K562 (cell line): ENCODE data around the gene FXR1. TPM values are rescaled to one million over a fixed set of nuclear protein-coding genes. Genes with fewer than 3 reads are reported as not detected.
A peak's percentile ranks its signal among the peaks of the same experiment; 100 is the strongest.

Source experiments
- ATF1 ChIP-seq, 2 experiments: fragments of 450-650 bp in 1 of 2; IDR thresholded peaks; 2 replicates each; pipeline ENCODE4 v1.6.1; 2016; ENCODE audit warnings: missing compliant biosample characterization in 1 of 2, missing genetic modification characterization in 1 of 2
- C11orf30 ChIP-seq: fragments of 450-650 bp; IDR thresholded peaks from 2 replicates; pipeline ENCODE4 v1.6.1; 2016; ENCODE audit warnings: low read depth, mild to moderate bottlenecking
- GABPB1 ChIP-seq: sonication (generic); formaldehyde crosslinking; IDR thresholded peaks from 2 replicates; pipeline ENCODE4 v1.8.0; 2022; ENCODE audit warnings: mild to moderate bottlenecking, missing genetic modification reagents
- HNRNPL ChIP-seq: fragments of 200-400 bp; formaldehyde crosslinking; IDR thresholded peaks from 2 replicates; pipeline ENCODE4 v1.6.1; 2017; ENCODE audit warnings: low read depth, mild to moderate bottlenecking, low read length
- MTA3 ChIP-seq: fragments of 450-650 bp; formaldehyde crosslinking; IDR thresholded peaks from 2 replicates; pipeline ENCODE4 v1.6.1; 2017; ENCODE audit warnings: mild to moderate bottlenecking, borderline replicate concordance
- NFRKB ChIP-seq: fragments of 450-650 bp; IDR thresholded peaks from 2 replicates; pipeline ENCODE4 v1.6.1; 2016; ENCODE audit warnings: low read depth
- NR2C2 ChIP-seq, 2 experiments: fragments of 200-800 bp in 1 of 2; sonication (Bioruptor generic) in 1 of 2; sonication (generic) in 1 of 2; formaldehyde crosslinking in 1 of 2; IDR thresholded peaks; 2 replicates each; pipeline versions ENCODE4 v1.6.1 to v1.8.0; 2016 to 2022; ENCODE audit warnings: mild to moderate bottlenecking in 1 of 2, missing compliant biosample characterization in 1 of 2, missing genetic modification characterization in 1 of 2, missing genetic modification reagents in 1 of 2
- PHF20 ChIP-seq: fragments of 450-650 bp; IDR thresholded peaks from 2 replicates; pipeline ENCODE4 v1.6.1; 2018; ENCODE audit not compliant: partially characterized antibody
- POLR2AphosphoS5 ChIP-seq: IDR thresholded peaks from 2 replicates; pipeline ENCODE4 v1.6.1; 2011; ENCODE audit warnings: mild to moderate bottlenecking, low read depth, low read length, moderate library complexity; ENCODE audit not compliant: control insufficient read depth, insufficient read depth
- SIX5 ChIP-seq, 2 experiments: IDR thresholded peaks; 2 replicates each; pipeline ENCODE4 v1.6.1; 2011; ENCODE audit warnings: low read length in 2 of 2, borderline replicate concordance in 1 of 2, low read depth in 1 of 2, mild to moderate bottlenecking in 1 of 2, moderate library complexity in 1 of 2; ENCODE audit not compliant: insufficient read depth in 1 of 2
- TAF1 ChIP-seq: IDR thresholded peaks from 2 replicates; pipeline ENCODE4 v1.6.1; 2011; ENCODE audit warnings: mild to moderate bottlenecking, low read length, moderate library complexity; ENCODE audit not compliant: insufficient read depth, control insufficient read depth, severe bottlenecking; ENCODE audit errors: extremely low read depth
- TCF7 ChIP-seq: sonication (generic); IDR thresholded peaks from 2 replicates; pipeline ENCODE4 v1.6.1; 2016; ENCODE audit warnings: antibody characterized with exemption, borderline replicate concordance
- U2AF2 ChIP-seq: fragments of 200-400 bp; formaldehyde crosslinking; optimal IDR thresholded peaks from 2 replicates; pipeline ENCODE3; 2017; ENCODE audit warnings: low read depth, mild to moderate bottlenecking, low read length
- XRCC4 ChIP-seq: IDR thresholded peaks from one replicate; pipeline ENCODE4 v1.6.1; 2011; ENCODE audit not compliant: insufficient read depth, insufficient read length; ENCODE audit errors: extremely low read depth
- polyA plus RNA-seq, 8 experiments: library from polyadenylated mRNA; depleted of rRNA in 4 of 8; stranded (reverse) in 5 of 8; unstranded in 3 of 8; fragments of >200 nt; fragmentation: Nextera tagmentation in 2 of 8; fragmentation: Illumina TruSeq in 1 of 8; extraction: Ambion mirVana in 2 of 8; extraction: Trizol in 1 of 8; gene quantifications; 2 replicates each; pipeline versions ENCODE4 v1.2.1 to v1.2.3, GENCODE V29; 2011 to 2014; ENCODE audit warnings: inconsistent platforms in 1 of 8, missing spikeins in 1 of 8
- total RNA-seq, 7 experiments: library from RNA; depleted of rRNA in 6 of 7; stranded (reverse); fragments of >200 nt in 6 of 7; fragmentation: Illumina TruSeq in 2 of 7; extraction: Trizol in 2 of 7; gene quantifications; 2 replicates each; pipeline versions ENCODE4 v1.2.1 to v1.2.3, GENCODE V29; 2011 to 2021; ENCODE audit warnings: low replicate concordance in 1 of 7
- TF ChIP-seq, protein P1 (sequence below), 2 experiments: fragments of 450-650 bp; formaldehyde crosslinking in 1 of 2; IDR thresholded peaks; 2 replicates each; pipeline versions ENCODE4 v1.4.0 to v1.6.1; 2014 to 2020; ENCODE audit warnings: mild to moderate bottlenecking in 2 of 2, borderline replicate concordance in 1 of 2, low read depth in 1 of 2
- TF ChIP-seq, protein P2 (sequence below): fragments of 250-450 bp; sonication (Bioruptor Pico); IDR thresholded peaks from 2 replicates; pipeline ENCODE4 v1.5.1; 2021; ENCODE audit warnings: mild to moderate bottlenecking

FXR1 gene
- total and polyA plus RNA-seq, 9 of the 15 experiments (the other 6 are each of a cell fraction or from before 2014, with no cell fraction given), result 59.4 to 177 (median 136) TPM

GRCh38 chr3:180989291-180990163 is 77.1 kb downstream of the FXR1 start, which contains the start of gene DNAJC19 (continued):
- TF ChIP-seq, protein P1, sequence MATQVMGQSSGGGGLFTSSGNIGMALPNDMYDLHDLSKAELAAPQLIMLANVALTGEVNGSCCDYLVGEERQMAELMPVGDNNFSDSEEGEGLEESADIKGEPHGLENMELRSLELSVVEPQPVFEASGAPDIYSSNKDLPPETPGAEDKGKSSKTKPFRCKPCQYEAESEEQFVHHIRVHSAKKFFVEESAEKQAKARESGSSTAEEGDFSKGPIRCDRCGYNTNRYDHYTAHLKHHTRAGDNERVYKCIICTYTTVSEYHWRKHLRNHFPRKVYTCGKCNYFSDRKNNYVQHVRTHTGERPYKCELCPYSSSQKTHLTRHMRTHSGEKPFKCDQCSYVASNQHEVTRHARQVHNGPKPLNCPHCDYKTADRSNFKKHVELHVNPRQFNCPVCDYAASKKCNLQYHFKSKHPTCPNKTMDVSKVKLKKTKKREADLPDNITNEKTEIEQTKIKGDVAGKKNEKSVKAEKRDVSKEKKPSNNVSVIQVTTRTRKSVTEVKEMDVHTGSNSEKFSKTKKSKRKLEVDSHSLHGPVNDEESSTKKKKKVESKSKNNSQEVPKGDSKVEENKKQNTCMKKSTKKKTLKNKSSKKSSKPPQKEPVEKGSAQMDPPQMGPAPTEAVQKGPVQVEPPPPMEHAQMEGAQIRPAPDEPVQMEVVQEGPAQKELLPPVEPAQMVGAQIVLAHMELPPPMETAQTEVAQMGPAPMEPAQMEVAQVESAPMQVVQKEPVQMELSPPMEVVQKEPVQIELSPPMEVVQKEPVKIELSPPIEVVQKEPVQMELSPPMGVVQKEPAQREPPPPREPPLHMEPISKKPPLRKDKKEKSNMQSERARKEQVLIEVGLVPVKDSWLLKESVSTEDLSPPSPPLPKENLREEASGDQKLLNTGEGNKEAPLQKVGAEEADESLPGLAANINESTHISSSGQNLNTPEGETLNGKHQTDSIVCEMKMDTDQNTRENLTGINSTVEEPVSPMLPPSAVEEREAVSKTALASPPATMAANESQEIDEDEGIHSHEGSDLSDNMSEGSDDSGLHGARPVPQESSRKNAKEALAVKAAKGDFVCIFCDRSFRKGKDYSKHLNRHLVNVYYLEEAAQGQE (IDR thresholded peaks at IDR 0.05; ENCODE audit: borderline replicate concordance), result no peak
- TF ChIP-seq, protein P1 (CRISPR knock-in tag; IDR thresholded peaks at IDR 0.05; ENCODE audit: low read depth), result 0 out of 2 replicates have a peak, but pooled peaks have one; percentile 65
- TF ChIP-seq U2AF2 (no peak), POLR2AphosphoS5 (peak; percentile 92), SIX5 (IDR thresholded peaks at IDR 0.05; ENCODE audit: borderline replicate concordance in 1 of 2, insufficient read depth in 1 of 2, low read depth in 1 of 2, low read length in 2 of 2) (peak in 1 of 2 experiments; percentile 14; a peak in 1 of 4 replicates), TAF1 (peak; percentile 90), MTA3 (peak; percentile 59; the same call in 1 of the 2 replicates), GABPB1 (CRISPR knock-in tag) (peak; percentile 76), XRCC4 (no peak), HNRNPL (no peak), NR2C2 (CRISPR knock-in tag; IDR thresholded peaks at IDR 0.05) (no peak), NR2C2 (tag; IDR thresholded peaks at IDR 0.05) (peak; percentile 83), PHF20 (peak; percentile 83), NFRKB (peak; percentile 66; the same call in 1 of the 2 replicates), ATF1 (CRISPR knock-in tag; IDR thresholded peaks at IDR 0.05) (no peak), ATF1 (tag; IDR thresholded peaks at IDR 0.05) (peak; percentile 82), C11orf30 (peak; percentile 76), TCF7 (peak; percentile 54; the same call in 1 of the 2 replicates)
- TF ChIP-seq, protein P2, sequence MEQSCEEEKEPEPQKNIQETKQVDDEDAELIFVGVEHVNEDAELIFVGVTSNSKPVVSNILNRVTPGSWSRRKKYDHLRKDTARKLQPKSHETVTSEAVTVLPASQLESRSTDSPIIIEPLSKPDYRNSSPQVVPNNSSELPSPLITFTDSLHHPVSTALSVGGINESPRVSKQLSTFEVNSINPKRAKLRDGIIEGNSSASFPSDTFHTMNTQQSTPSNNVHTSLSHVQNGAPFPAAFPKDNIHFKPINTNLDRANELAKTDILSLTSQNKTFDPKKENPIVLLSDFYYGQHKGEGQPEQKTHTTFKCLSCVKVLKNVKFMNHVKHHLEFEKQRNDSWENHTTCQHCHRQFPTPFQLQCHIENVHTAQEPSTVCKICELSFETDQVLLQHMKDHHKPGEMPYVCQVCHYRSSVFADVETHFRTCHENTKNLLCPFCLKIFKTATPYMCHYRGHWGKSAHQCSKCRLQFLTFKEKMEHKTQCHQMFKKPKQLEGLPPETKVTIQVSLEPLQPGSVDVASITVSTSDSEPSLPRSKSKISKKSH, result no peak
